ENCODE results near the gene SMG6. TPM values are rescaled to one million over a fixed set of nuclear protein-coding genes. Genes with fewer than 3 reads are reported as not detected.

SMG6 gene
- total and polyA plus RNA-seq, 2 of the 13 experiments (the other 11 are each of a cell fraction or from before 2014, with no cell fraction given), result 4.6 to 14.6 TPM

GRCh38 chr17:2049333-2050299 is 254.0 kb downstream of the SMG6 start (continued):
- TF ChIP-seq ZNF687 (CRISPR knock-in tag; IDR thresholded peaks at IDR 0.05) (peak; percentile 32; the same call in 1 of the 2 replicates), ZNF746 (CRISPR knock-in tag; IDR thresholded peaks at IDR 0.05) (no peak), NR2F2 (IDR thresholded peaks at IDR 0.05; ENCODE audit: borderline replicate concordance, low read depth) (no peak), HMGA1 (CRISPR knock-in tag; conservative IDR thresholded peaks at IDR 0.05) (no peak), ARID5B (CRISPR knock-in tag; IDR thresholded peaks at IDR 0.05) (no peak), SALL2 (CRISPR knock-in tag; IDR thresholded peaks at IDR 0.05) (no peak; the same call in 1 of the 2 replicates), PITX1 (CRISPR knock-in tag; IDR thresholded peaks at IDR 0.05) (no peak), PRMT3 (CRISPR knock-in tag; IDR thresholded peaks at IDR 0.05; ENCODE audit: borderline replicate concordance, low read depth) (no peak), EHMT2 (IDR thresholded peaks at IDR 0.05; ENCODE audit: borderline replicate concordance, low read depth, low read length) (no peak), CCAR2 (optimal IDR thresholded peaks at IDR 0.05; ENCODE audit: low read depth, low read length) (no peak), CBFB (CRISPR knock-in tag; IDR thresholded peaks at IDR 0.05) (no peak), SNAPC4 (CRISPR knock-in tag; IDR thresholded peaks at IDR 0.05) (no peak), ZKSCAN8 (CRISPR knock-in tag; IDR thresholded peaks at IDR 0.05; ENCODE audit: borderline replicate concordance) (no peak), ZNF740 (CRISPR knock-in tag; IDR thresholded peaks at IDR 0.05) (no peak)

Measured in HepG2 (cell line).